ENCODE data around the gene IMPDH1.

DNA sequence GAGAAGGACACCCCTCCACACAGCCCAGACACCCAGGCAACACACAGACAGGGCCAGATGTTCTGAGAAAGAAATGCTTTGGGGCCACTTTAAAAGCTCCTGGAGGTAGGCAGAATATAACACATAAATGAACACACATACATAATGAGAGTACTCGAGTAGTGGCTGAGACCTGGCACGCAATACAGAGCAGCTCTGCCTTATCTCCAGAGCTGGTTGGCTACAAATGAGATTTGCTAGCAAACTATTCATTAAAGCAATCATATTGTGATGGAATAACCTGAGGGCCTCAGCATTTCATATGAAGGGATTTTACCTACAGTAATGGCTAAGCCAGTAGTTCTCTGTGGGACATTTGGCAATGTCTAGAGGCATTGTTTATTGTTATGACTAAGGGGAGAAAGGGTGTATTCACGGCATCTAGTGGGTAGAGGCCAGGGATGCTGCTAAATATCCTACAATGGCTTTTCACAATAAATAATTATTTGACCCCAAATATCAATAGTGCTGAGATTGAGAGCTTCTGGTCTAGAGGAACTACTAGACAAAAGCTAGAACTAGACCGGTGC is 5.5 kb upstream of the IMPDH1 start:
- TF ChIP-seq CTCF (IDR thresholded peaks at IDR 0.05): no peak
- no peak for TF ChIP-seq EP300 (IDR thresholded peaks at IDR 0.05)
- TF ChIP-seq POLR2A (IDR thresholded peaks at IDR 0.05): no peak

Measured in ovary (tissue), 3 donors.